Measurements from ENCODE around the gene PLAA.
"Not testable (repeated sequence)": the region's sequence is repeated elsewhere in the genome, so short reads cannot be mapped to it uniquely, and the experiment has no call there.

The PLAA gene

DNA sequence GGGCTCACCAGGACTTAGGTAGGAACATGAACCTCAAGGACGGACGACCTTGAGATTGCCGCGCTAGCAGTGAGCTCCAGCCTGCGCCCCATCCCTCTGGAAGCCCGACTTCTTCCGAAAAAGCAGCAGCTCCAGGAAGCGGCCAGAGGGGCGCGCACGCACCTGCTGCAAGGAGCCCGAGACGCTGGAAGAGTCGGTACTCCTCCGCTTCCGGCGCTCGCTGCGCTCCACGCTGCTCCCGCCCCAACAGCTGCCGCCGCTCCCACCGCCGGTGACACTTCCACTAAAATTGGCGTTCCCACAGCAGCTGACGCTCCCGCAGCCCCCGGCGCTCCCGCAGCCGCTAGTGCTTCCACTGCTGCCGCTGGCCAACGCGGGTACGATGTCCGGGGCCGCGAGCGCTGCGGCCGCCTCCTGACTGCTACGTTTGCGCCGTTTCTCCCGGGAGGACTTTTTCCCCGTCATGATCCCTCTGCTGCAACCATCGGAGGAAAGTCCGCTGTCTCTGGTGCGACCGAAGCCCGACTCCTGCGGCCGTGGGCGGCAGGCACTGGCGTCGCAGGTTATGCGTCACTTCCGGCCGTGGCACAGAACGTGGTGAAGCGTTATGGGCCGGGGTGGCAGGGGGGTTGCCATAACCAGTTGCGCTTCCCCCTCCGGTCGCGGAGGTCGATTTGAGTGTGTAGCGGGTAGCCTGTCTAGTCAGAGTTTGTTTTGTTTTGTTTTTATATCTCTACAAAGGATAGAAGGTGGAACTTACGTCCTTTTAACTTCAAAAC, 54.6 kb downstream of the PLAA start, which contains the start of gene CAAP1:
Gene CAAP1, minus strand, starts transcription at position 552 of the 779 bp plus-strand sequence. Its CDS starts 87 bp downstream, at position 465.
- no peaks in the 10 kb centered on the region; the same call in 1 of the 2 replicates for H3K9me3 ChIP-seq (ENCODE audit: control insufficient read depth, insufficient read depth, low read length)
- no peaks in the 10 kb centered on the region for H3K36me3 ChIP-seq (ENCODE audit: insufficient read depth, low read length)
- peaks cover 4% of the 10 kb centered on the region for H3K4me1 ChIP-seq (ENCODE audit: insufficient read depth, low read length)
- H3K9ac ChIP-seq (ENCODE audit: low read depth, low read length), result peak within 1 kb of the TSS; percentile 98

GRCh38 chr9:26891726-26892125, 55.3 kb downstream of the PLAA start:
- H3K36me3 ChIP-seq (ENCODE audit: insufficient read depth, low read length), result no peaks in the 10 kb centered on the region; the same call in 1 of the 2 replicates
- peaks cover 4% of the 10 kb centered on the region for H3K4me1 ChIP-seq (ENCODE audit: insufficient read depth, low read length)
- no peaks in the 10 kb centered on the region; the same call in 1 of the 2 replicates for H3K9me3 ChIP-seq (ENCODE audit: control insufficient read depth, insufficient read depth, low read length)
- peak overlapping the region; percentile 98 for H3K9ac ChIP-seq (ENCODE audit: low read depth, low read length)

DNA sequence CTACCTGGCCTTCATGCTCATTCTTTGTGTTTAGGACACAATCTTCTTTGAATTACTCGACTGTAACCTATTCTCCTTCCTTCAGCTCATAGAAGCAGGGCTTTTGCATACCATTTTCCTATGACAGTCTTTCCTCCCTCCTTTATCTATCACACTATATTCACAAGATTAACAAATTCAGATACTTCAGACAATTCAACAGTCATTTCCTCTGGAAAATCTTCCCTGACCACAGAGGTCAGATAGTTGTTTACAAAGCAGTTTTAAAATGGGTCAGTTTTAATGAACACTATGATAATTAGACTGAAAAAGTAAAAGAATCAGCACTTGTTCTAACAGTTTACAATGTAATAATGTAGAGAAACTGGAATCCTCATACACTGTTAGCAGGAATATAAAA, 58.8 kb downstream of the PLAA start:
- Histone ChIP-seq H3K4me1 (ENCODE audit: insufficient read depth, low read length) (no peaks in the 10 kb centered on the region), H3K36me3 (ENCODE audit: insufficient read depth, low read length) (no peaks in the 10 kb centered on the region; the same call in 1 of the 2 replicates), H3K9ac (ENCODE audit: low read depth, low read length) (no peak overlapping the region), H3K9me3 (ENCODE audit: control insufficient read depth, insufficient read depth, low read length) (no peaks in the 10 kb centered on the region; the same call in 1 of the 2 replicates)

- no peak overlapping the region for H3K9ac ChIP-seq (ENCODE audit: low read depth, low read length)
- peaks cover 21% of the 10 kb centered on the region for H3K36me3 ChIP-seq (ENCODE audit: insufficient read depth, low read length)
- H3K9me3 ChIP-seq (ENCODE audit: control insufficient read depth, insufficient read depth, low read length), result peaks cover 10% of the 10 kb centered on the region
Observed at GRCh38 chr9:26882154-26882553, 64.9 kb downstream of the PLAA start.

DNA sequence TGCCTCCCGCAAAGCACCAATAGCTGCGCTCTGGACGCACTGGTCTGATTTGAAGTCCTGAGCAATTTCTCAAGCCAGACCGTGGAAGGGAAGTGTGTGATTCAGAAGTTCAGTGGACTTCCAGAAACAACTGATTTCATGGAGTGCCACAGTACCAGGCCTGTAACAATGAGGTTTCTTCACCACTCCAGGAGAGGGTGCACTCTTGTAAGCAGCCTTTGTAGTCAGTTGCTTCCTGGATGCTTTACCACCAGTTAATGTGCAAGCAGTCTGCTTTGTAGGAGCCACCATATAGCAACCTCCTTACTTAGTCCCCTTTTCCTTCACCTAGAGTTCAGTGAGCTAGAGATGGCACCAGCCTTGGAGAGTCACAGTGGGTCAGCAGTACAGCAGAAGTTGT, 66.8 kb downstream of the PLAA start:
- Histone ChIP-seq H3K36me3 (ENCODE audit: insufficient read depth, low read length) (peaks cover 24% of the 10 kb centered on the region), H3K4me1 (ENCODE audit: insufficient read depth, low read length) (no peaks in the 10 kb centered on the region), H3K9ac (ENCODE audit: low read depth, low read length) (no peak overlapping the region), H3K9me3 (ENCODE audit: control insufficient read depth, insufficient read depth, low read length) (peaks cover 10% of the 10 kb centered on the region)

More at GRCh38 chr9:26882154-26882553, 64.9 kb downstream of the PLAA start:
- no peaks in the 10 kb centered on the region for H3K4me1 ChIP-seq (ENCODE audit: insufficient read depth, low read length)

- not testable (repeated sequence) for H3K4me1 ChIP-seq (ENCODE audit: insufficient read depth, low read length); H3K9me3 ChIP-seq (ENCODE audit: control insufficient read depth, insufficient read depth, low read length); H3K9ac ChIP-seq (ENCODE audit: low read depth, low read length)
- H3K36me3 ChIP-seq (ENCODE audit: insufficient read depth, low read length), result peaks cover 13% of the 10 kb centered on the region
Observed at GRCh38 chr9:26875155-26875554, 71.9 kb downstream of the PLAA start.

DNA sequence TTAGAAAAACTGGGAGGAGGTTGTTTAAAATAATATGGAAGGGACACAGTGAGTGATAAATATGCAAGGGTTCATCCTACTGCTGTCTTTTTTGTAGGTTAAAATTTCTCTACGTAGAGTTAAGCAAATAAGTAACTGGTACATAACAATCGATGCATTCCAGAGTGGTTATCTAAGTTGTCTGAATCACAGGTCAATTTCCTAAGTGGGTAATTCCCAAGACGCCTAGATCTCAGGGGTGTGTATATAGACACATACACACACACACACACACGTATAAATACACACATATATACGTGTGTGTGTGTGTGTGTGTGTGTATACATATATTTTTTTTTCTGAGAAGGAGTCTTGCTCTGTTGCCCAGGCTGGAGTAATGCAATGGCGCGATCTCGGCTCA, 76.8 kb downstream of the PLAA start:
- H3K9me3 ChIP-seq (ENCODE audit: control insufficient read depth, insufficient read depth, low read length), result no peaks in the 10 kb centered on the region
- peaks cover 5% of the 10 kb centered on the region; the same call in 1 of the 2 replicates for H3K36me3 ChIP-seq (ENCODE audit: insufficient read depth, low read length)
- 0 out of 2 replicates have a peak, but pooled peaks cover 5% of the 10 kb centered on the region for H3K4me1 ChIP-seq (ENCODE audit: insufficient read depth, low read length)
- no peak overlapping the region for H3K9ac ChIP-seq (ENCODE audit: low read depth, low read length)

GRCh38 chr9:26863074-26863473, 84.0 kb downstream of the PLAA start:
- no peaks in the 10 kb centered on the region for H3K4me1 ChIP-seq (ENCODE audit: insufficient read depth, low read length)
- H3K36me3 ChIP-seq (ENCODE audit: insufficient read depth, low read length), result peaks cover 9% of the 10 kb centered on the region
- H3K9me3 ChIP-seq (ENCODE audit: control insufficient read depth, insufficient read depth, low read length), result no peaks in the 10 kb centered on the region
- no peak overlapping the region for H3K9ac ChIP-seq (ENCODE audit: low read depth, low read length)

- Histone ChIP-seq H3K36me3 (ENCODE audit: insufficient read depth, low read length) (peaks cover 16% of the 10 kb centered on the region), H3K9ac (ENCODE audit: low read depth, low read length) (no peak overlapping the region), H3K4me1 (ENCODE audit: insufficient read depth, low read length) (no peaks in the 10 kb centered on the region), H3K9me3 (ENCODE audit: control insufficient read depth, insufficient read depth, low read length) (no peaks in the 10 kb centered on the region; the same call in 1 of the 2 replicates)
Observed at GRCh38 chr9:26856413-26857032, 90.5 kb downstream of the PLAA start.
